ENCODE results near the gene EHF.

The EHF gene

GRCh38 chr11:34603129-34604001, 17.5 kb upstream of the EHF start:
- no peak for DNase-seq (ENCODE audit: low read depth)
- Histone ChIP-seq H3K4me3 (ENCODE audit: low read length) (no peak overlapping the region), H3K9me3 (ENCODE audit: control insufficient read depth, low read length) (no peaks in the 10 kb centered on the region), H3K4me1 (ENCODE audit: control insufficient read depth, insufficient read depth, low read length) (peaks cover 20% of the 10 kb centered on the region), H3K9ac (ENCODE audit: low read length) (no peak overlapping the region), H3K27me3 (replicated peaks; ENCODE audit: control insufficient read depth, insufficient read depth, low read length) (peaks cover 5% of the 10 kb centered on the region), H3K36me3 (ENCODE audit: control insufficient read depth, insufficient read depth, low read length, severe bottlenecking) (no peaks in the 10 kb centered on the region)

DNA sequence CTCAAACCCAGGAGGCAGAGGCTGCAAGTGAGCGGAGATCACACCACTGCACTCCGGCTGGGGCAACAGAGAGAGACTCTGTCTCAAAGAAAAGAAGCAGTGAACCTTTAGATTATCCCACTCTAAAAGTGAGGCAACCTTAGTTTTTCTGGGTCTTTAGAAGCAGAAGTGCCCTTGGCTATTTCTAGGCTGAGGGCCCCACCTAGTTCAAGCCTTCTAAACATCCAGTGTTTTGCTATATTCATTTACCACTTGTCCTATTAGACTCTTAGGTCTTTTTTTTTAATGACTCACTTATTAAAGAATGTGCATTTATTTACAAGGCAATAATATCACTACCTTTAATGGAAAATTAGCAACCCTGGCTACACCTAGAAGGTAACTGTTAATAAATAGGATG, 16.7 kb upstream of the EHF start:
- no peak overlapping the region for H3K4me3 ChIP-seq (ENCODE audit: low read length)
- peaks cover 17% of the 10 kb centered on the region for H3K4me1 ChIP-seq (ENCODE audit: control insufficient read depth, insufficient read depth, low read length)
- no peak overlapping the region for H3K9ac ChIP-seq (ENCODE audit: low read length)
- H3K27me3 ChIP-seq (replicated peaks; ENCODE audit: control insufficient read depth, insufficient read depth, low read length) = peaks cover 5% of the 10 kb centered on the region
- no peak for DNase-seq (ENCODE audit: low read depth)
- H3K9me3 ChIP-seq (ENCODE audit: control insufficient read depth, low read length) = no peaks in the 10 kb centered on the region
- no peaks in the 10 kb centered on the region for H3K36me3 ChIP-seq (ENCODE audit: control insufficient read depth, insufficient read depth, low read length, severe bottlenecking)

DNA sequence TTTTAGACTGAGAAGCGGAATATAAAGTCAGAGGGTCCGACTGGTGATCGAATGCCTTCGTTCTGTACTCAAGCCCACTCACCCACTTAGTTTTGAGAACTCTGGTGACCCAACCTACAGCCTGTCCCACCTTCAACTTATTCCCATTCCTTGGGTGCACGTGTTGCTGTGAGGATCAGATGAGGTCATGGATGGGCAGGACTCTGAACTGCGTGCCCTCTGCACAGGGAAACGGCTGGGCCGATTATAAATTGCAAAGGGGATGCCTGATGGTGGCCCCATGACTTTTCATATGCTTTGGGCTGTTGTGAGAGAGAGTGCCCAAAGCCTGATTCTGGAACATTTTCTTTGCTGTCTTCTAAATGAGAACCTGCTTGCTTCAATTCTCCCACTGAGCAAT, 16.0 kb upstream of the EHF start:
- Histone ChIP-seq H3K36me3 (ENCODE audit: control insufficient read depth, insufficient read depth, low read length, severe bottlenecking) (no peaks in the 10 kb centered on the region), H3K4me1 (ENCODE audit: control insufficient read depth, insufficient read depth, low read length) (peaks cover 10% of the 10 kb centered on the region), H3K27me3 (replicated peaks; ENCODE audit: control insufficient read depth, insufficient read depth, low read length) (peaks cover 5% of the 10 kb centered on the region), H3K9me3 (ENCODE audit: control insufficient read depth, low read length) (no peaks in the 10 kb centered on the region), H3K9ac (ENCODE audit: low read length) (no peak overlapping the region), H3K4me3 (ENCODE audit: low read length) (no peak overlapping the region)
- no peak for DNase-seq (ENCODE audit: low read depth)

- no peaks in the 10 kb centered on the region for H3K36me3 ChIP-seq (ENCODE audit: control insufficient read depth, insufficient read depth, low read length, severe bottlenecking)
- H3K4me1 ChIP-seq (ENCODE audit: control insufficient read depth, insufficient read depth, low read length) = peaks cover 3% of the 10 kb centered on the region
- H3K9me3 ChIP-seq (ENCODE audit: control insufficient read depth, low read length) = no peaks in the 10 kb centered on the region
- no peak overlapping the region for H3K4me3 ChIP-seq (ENCODE audit: low read length)
- peaks cover 5% of the 10 kb centered on the region for H3K27me3 ChIP-seq (replicated peaks; ENCODE audit: control insufficient read depth, insufficient read depth, low read length)
- no peak for DNase-seq (ENCODE audit: low read depth)
- no peak overlapping the region for H3K9ac ChIP-seq (ENCODE audit: low read length)
Observed at GRCh38 chr11:34605481-34606325, 15.2 kb upstream of the EHF start.

DNA sequence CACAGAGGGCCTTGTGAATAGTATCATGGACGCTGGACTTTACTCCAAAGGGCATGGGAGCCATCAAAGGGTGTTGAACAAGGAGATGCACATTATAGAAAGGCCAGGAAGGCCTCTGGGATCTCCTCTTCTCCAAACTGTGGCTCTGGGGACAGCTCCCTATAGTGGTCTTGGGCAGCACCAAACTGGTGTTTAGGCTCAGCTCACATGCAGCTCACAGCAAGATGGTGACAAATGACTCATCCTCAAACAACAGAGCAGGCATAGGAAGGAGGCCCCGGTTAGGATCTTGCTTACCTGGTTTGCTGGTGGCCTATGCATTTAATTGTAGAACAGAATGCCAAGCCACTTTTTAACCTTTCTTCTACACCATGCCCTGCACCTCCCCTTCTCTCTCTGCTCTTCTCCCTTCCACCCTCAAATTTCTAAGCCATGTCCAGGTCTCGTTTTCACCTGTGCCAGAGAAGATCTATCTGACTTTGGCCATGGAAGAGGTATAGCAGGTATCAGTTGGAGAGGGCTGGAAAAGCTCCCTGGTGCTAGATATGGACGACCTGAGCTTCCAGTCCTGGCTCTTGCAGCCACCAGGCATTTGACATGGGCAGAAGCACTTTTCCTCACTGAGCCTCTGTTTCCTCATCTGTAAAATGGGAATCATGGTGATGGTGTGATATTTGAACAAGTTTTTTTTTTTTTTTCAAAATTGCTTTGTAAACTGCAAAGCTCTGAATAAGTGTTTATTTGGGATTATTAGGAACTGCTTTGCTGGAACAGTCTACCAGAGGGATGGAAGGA, 14.4 kb upstream of the EHF start:
- no peaks in the 10 kb centered on the region for H3K4me1 ChIP-seq (ENCODE audit: control insufficient read depth, insufficient read depth, low read length)
- no peak for DNase-seq (ENCODE audit: low read depth)
- H3K9me3 ChIP-seq (ENCODE audit: control insufficient read depth, low read length) = no peaks in the 10 kb centered on the region
- no peak overlapping the region for H3K4me3 ChIP-seq (ENCODE audit: low read length)
- no peaks in the 10 kb centered on the region for H3K36me3 ChIP-seq (ENCODE audit: control insufficient read depth, insufficient read depth, low read length, severe bottlenecking)
- H3K9ac ChIP-seq (ENCODE audit: low read length) = no peak overlapping the region
- peaks cover 10% of the 10 kb centered on the region for H3K27me3 ChIP-seq (replicated peaks; ENCODE audit: control insufficient read depth, insufficient read depth, low read length)

DNA sequence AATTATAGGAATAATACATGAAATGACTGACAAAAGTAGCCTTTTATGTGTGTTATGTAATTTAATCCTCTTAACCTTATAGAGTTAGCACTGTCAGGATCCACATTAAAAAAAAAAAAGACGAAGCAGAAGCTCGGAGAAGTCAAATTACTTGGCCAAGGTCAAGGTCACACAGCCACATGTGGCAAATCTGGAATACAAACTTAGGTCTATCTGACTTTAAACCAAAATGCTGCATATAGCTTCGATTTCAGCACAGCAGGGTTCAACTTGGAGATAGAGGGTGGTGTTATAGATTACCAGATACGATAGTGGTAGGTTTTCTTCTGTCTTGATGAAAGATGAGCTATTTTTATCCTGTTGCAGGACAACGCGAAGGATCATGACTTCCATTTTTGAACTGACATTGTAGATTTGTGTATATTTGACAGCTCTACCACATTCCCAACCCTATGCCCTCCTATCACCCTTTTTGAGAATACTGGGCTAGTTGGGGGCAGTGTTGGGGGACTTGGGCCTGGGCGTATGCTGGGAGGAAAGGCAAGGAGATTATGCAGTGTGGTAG, 11.6 kb upstream of the EHF start:
- H3K9ac ChIP-seq (ENCODE audit: low read length) = no peak overlapping the region
- DNase-seq (ENCODE audit: low read depth) = no peak
- H3K9me3 ChIP-seq (ENCODE audit: control insufficient read depth, low read length) = no peaks in the 10 kb centered on the region
- H3K4me1 ChIP-seq (ENCODE audit: control insufficient read depth, insufficient read depth, low read length) = peaks cover 15% of the 10 kb centered on the region
- H3K4me3 ChIP-seq (ENCODE audit: low read length) = no peak overlapping the region
- peaks cover 12% of the 10 kb centered on the region for H3K27me3 ChIP-seq (replicated peaks; ENCODE audit: control insufficient read depth, insufficient read depth, low read length)
- H3K36me3 ChIP-seq (ENCODE audit: control insufficient read depth, insufficient read depth, low read length, severe bottlenecking) = no peaks in the 10 kb centered on the region

DNA sequence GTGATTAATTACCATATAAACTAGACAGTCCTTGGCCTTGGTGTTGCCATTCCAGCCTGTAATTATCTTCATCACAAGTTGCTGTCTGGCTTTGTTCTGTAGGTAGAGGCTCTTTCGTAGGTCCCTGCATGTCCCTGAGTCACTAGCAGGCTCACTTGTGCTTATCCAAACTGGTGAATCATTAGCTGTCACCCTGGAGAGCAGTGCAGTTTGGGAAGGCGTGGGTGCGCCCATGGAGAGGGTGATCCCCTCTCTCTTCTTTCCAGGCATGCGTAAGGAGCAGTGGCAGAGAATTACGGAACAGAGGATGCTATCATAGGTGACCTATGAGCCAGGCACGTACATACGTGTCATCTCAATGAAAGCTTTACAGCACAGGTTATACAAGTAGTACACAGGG, 11.0 kb upstream of the EHF start:
- Histone ChIP-seq H3K36me3 (ENCODE audit: control insufficient read depth, insufficient read depth, low read length, severe bottlenecking) (no peaks in the 10 kb centered on the region), H3K9me3 (ENCODE audit: control insufficient read depth, low read length) (no peaks in the 10 kb centered on the region), H3K4me3 (ENCODE audit: low read length) (no peak overlapping the region), H3K4me1 (ENCODE audit: control insufficient read depth, insufficient read depth, low read length) (peaks cover 21% of the 10 kb centered on the region), H3K9ac (ENCODE audit: low read length) (no peak overlapping the region), H3K27me3 (replicated peaks; ENCODE audit: control insufficient read depth, insufficient read depth, low read length) (peaks cover 12% of the 10 kb centered on the region)
- DNase-seq (ENCODE audit: low read depth) = no peak

DNA sequence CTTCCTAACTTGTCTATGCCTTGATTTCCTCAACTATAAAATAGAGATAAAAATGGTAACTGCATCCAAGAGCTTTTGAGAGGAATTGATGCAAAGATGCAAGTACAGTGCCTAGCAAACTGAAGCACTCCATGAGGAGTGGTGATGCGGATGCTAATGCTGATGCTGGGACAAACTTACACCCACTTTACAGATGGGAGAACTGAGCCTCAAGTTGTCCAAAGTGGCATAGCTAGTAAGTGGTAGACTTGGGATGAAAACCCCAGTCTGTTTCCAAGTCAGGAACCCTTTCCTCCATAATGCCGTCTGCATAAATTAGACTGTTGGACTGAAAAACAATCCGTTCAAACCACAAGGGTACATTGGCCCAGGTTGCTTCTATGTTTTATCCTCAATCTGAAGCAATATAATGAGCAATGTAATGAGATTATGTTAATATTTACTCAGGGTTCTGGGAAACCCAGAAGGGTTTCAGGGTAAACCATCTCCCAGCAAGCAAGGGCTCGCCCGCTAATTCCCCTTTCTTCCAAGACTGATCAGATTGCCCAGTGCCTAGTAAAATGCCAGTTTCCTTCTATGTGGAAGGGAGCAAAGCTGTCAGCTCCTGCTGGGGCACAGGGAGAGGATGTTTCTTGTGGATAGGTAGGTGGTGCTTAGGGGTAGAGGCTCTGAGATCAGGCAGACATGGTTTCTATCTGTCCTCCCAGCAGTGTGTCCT, 10.4 kb upstream of the EHF start:
- peaks cover 23% of the 10 kb centered on the region for H3K4me1 ChIP-seq (ENCODE audit: control insufficient read depth, insufficient read depth, low read length)
- no peak for DNase-seq (ENCODE audit: low read depth)

GRCh38 chr11:34613015-34613414, 7.9 kb upstream of the EHF start:
- Histone ChIP-seq H3K4me1 (ENCODE audit: control insufficient read depth, insufficient read depth, low read length) (peaks cover 23% of the 10 kb centered on the region), H3K27me3 (replicated peaks; ENCODE audit: control insufficient read depth, insufficient read depth, low read length) (peaks cover 26% of the 10 kb centered on the region), H3K36me3 (ENCODE audit: control insufficient read depth, insufficient read depth, low read length, severe bottlenecking) (no peaks in the 10 kb centered on the region), H3K9ac (ENCODE audit: low read length) (no peak overlapping the region), H3K9me3 (ENCODE audit: control insufficient read depth, low read length) (no peaks in the 10 kb centered on the region), H3K4me3 (ENCODE audit: low read length) (no peak overlapping the region)
- no peak for DNase-seq (ENCODE audit: low read depth)

More for the DNA sequence above, 10.4 kb upstream of the EHF start:
- H3K9ac ChIP-seq (ENCODE audit: low read length) = no peak overlapping the region
- no peaks in the 10 kb centered on the region for H3K9me3 ChIP-seq (ENCODE audit: control insufficient read depth, low read length)
- H3K36me3 ChIP-seq (ENCODE audit: control insufficient read depth, insufficient read depth, low read length, severe bottlenecking) = no peaks in the 10 kb centered on the region
- H3K27me3 ChIP-seq (replicated peaks; ENCODE audit: control insufficient read depth, insufficient read depth, low read length) = peaks cover 12% of the 10 kb centered on the region
- no peak overlapping the region for H3K4me3 ChIP-seq (ENCODE audit: low read length)

- no peak overlapping the region for H3K4me3 ChIP-seq (ENCODE audit: low read length)
- no peak overlapping the region for H3K9ac ChIP-seq (ENCODE audit: low read length)
- no peaks in the 10 kb centered on the region for H3K36me3 ChIP-seq (ENCODE audit: control insufficient read depth, insufficient read depth, low read length, severe bottlenecking)
- H3K9me3 ChIP-seq (ENCODE audit: control insufficient read depth, low read length) = no peaks in the 10 kb centered on the region
- DNase-seq (ENCODE audit: low read depth) = no peak
- peaks cover 23% of the 10 kb centered on the region for H3K4me1 ChIP-seq (ENCODE audit: control insufficient read depth, insufficient read depth, low read length)
- peaks cover 29% of the 10 kb centered on the region for H3K27me3 ChIP-seq (replicated peaks; ENCODE audit: control insufficient read depth, insufficient read depth, low read length)
Observed at GRCh38 chr11:34613552-34614056, 7.3 kb upstream of the EHF start.
